ENCODE data around the gene SLC51B. TPM values are rescaled to one million over a fixed set of nuclear protein-coding genes. Genes with fewer than 3 reads are reported as not detected.
A peak's percentile ranks its signal among the peaks of the same experiment; 100 is the strongest.

SLC51B gene
- polyA plus RNA-seq, 3 donors: not detected

- Histone ChIP-seq H3K36me3 (replicated peaks in 1 of 2; ENCODE audit: control insufficient read depth in 1 of 2, insufficient read depth in 2 of 2, low read length in 2 of 2) (no peaks in the 10 kb centered on the region), H3K27ac (ENCODE audit: low read depth in 1 of 2, low read length in 2 of 2) (no peak overlapping the region), H2AFZ (ENCODE audit: insufficient read depth, low read depth, low read length, poor library complexity, severe bottlenecking) (no peak overlapping the region), H3K4me3 (replicated peaks in 1 of 3; ENCODE audit: low read depth in 2 of 3, low read length in 3 of 3) (no peak overlapping the region), H3K4me1 (ENCODE audit: control insufficient read depth in 1 of 2, insufficient read depth in 2 of 2, low read length in 2 of 2) (peaks cover 0 to 8% of the 10 kb centered on the region in 2 donors), H3K9ac (ENCODE audit: insufficient read depth, low read length, poor library complexity, severe bottlenecking) (no peak overlapping the region), H3K27me3 (ENCODE audit: control insufficient read depth in 2 of 2, insufficient read depth in 2 of 2, low read length in 2 of 2) (peaks cover 33 to 40% of the 10 kb centered on the region in 2 donors), H3K79me2 (ENCODE audit: insufficient read depth, low read length) (no peaks in the 10 kb centered on the region), H3K4me2 (replicated peaks; ENCODE audit: extremely low read depth, low read length, poor library complexity, severe bottlenecking) (no peak overlapping the region), H3K9me3 (replicated peaks in 1 of 2; ENCODE audit: control insufficient read depth in 1 of 2, insufficient read depth in 1 of 2, low read length in 2 of 2) (peaks cover 0 to 8% of the 10 kb centered on the region in 2 donors), H4K20me1 (ENCODE audit: insufficient read depth, low read length) (no peaks in the 10 kb centered on the region)
- H3K36me3 Mint-ChIP-seq: peaks cover 0 to 4% of the 10 kb centered on the region in 2 donors
- H3K9me3 Mint-ChIP-seq: peaks cover 0 to 7% (median 0%) of the 10 kb centered on the region in 7 donors
- 100% methylated on average over 1 of the region's 3 CpGs for WGBS (ENCODE audit: insufficient coverage)
- TF ChIP-seq CTCF (IDR thresholded peaks at IDR 0.05): no peak
- H3K27ac Mint-ChIP-seq: no peak overlapping the region
- intact Hi-C loops (cut with micrococcal nuclease): no loop called here
- DNase-seq: no peak
- H3K27me3 Mint-ChIP-seq (ENCODE audit: low read depth in 3 of 3): peaks cover 44 to 57% (median 57%) of the 10 kb centered on the region in 3 donors
- peaks cover 3% of the 10 kb centered on the region for H3K4me1 Mint-ChIP-seq
- peak overlapping the region in 1 of 2 donors; percentile 74 for H3K4me3 Mint-ChIP-seq
Observed at GRCh38 chr15:65066001-65066634, 20.9 kb downstream of the SLC51B start.

GRCh38 chr15:65066635-65067316, 21.6 kb downstream of the SLC51B start:
- intact Hi-C loops (cut with micrococcal nuclease): no loop called here
- no peak for DNase-seq
- no peak overlapping the region for H3K4me2 ChIP-seq (replicated peaks; ENCODE audit: extremely low read depth, low read length, poor library complexity, severe bottlenecking)
- WGBS (ENCODE audit: insufficient coverage): 41% methylated on average over 3 of the region's 9 CpGs
- H3K9me3 ChIP-seq (replicated peaks in 1 of 2; ENCODE audit: control insufficient read depth in 1 of 2, insufficient read depth in 1 of 2, low read length in 2 of 2): peaks cover 0 to 8% of the 10 kb centered on the region in 2 donors
- no peak overlapping the region for H2AFZ ChIP-seq (ENCODE audit: insufficient read depth, low read depth, low read length, poor library complexity, severe bottlenecking)
- H3K27me3 Mint-ChIP-seq (ENCODE audit: low read depth in 3 of 3): peaks cover 44 to 57% (median 55%) of the 10 kb centered on the region in 3 donors
- no peaks in the 10 kb centered on the region for H4K20me1 ChIP-seq (ENCODE audit: insufficient read depth, low read length)
- peaks cover 33 to 40% of the 10 kb centered on the region in 2 donors for H3K27me3 ChIP-seq (ENCODE audit: control insufficient read depth in 2 of 2, insufficient read depth in 2 of 2, low read length in 2 of 2)
- H3K9me3 Mint-ChIP-seq: peaks cover 0 to 7% (median 0%) of the 10 kb centered on the region in 7 donors
- no peak for TF ChIP-seq CTCF (IDR thresholded peaks at IDR 0.05)
- peaks cover 0 to 8% of the 10 kb centered on the region in 2 donors for H3K4me1 ChIP-seq (ENCODE audit: control insufficient read depth in 1 of 2, insufficient read depth in 2 of 2, low read length in 2 of 2)
- H3K4me3 ChIP-seq (replicated peaks in 1 of 3; ENCODE audit: low read depth in 2 of 3, low read length in 3 of 3): no peak overlapping the region
- no peaks in the 10 kb centered on the region for H3K79me2 ChIP-seq (ENCODE audit: insufficient read depth, low read length)
- H3K4me1 Mint-ChIP-seq: peaks cover 3% of the 10 kb centered on the region
- H3K27ac Mint-ChIP-seq: no peak overlapping the region
- no peaks in the 10 kb centered on the region for H3K36me3 ChIP-seq (replicated peaks in 1 of 2; ENCODE audit: control insufficient read depth in 1 of 2, insufficient read depth in 2 of 2, low read length in 2 of 2)
- no peak overlapping the region for H3K9ac ChIP-seq (ENCODE audit: insufficient read depth, low read length, poor library complexity, severe bottlenecking)
- H3K27ac ChIP-seq (ENCODE audit: low read depth in 1 of 2, low read length in 2 of 2): no peak overlapping the region
- peaks cover 0 to 4% of the 10 kb centered on the region in 2 donors for H3K36me3 Mint-ChIP-seq
- H3K4me3 Mint-ChIP-seq: peak overlapping the region in 1 of 2 donors; percentile 84
